CD4-positive, alpha-beta T cell treated with Interleukin-4 for 1 hour (primary cell): ENCODE data around the gene DUSP10.

ENCODE experiments used
- DNase-seq, 2 donors: peaks; one replicate each; pipeline ENCODE4 v3.0.0-alpha.2; 2020 to 2022

The DUSP10 gene

GRCh38 chr1:221762121-221762520 lies 20.2 kb upstream of the DUSP10 start:
- no peak for DNase-seq

- DNase-seq = no peak
These were observed 19.6 kb upstream of the DUSP10 start for GRCh38 chr1:221761354-221762002.

GRCh38 chr1:221760911-221761310 lies 19.0 kb upstream of the DUSP10 start:
- no peak for DNase-seq

- DNase-seq = no peak
These were observed 17.5 kb upstream of the DUSP10 start for GRCh38 chr1:221759436-221759835.

- no peak for DNase-seq
These were observed 16.6 kb upstream of the DUSP10 start for GRCh38 chr1:221758455-221758854.

DNA sequence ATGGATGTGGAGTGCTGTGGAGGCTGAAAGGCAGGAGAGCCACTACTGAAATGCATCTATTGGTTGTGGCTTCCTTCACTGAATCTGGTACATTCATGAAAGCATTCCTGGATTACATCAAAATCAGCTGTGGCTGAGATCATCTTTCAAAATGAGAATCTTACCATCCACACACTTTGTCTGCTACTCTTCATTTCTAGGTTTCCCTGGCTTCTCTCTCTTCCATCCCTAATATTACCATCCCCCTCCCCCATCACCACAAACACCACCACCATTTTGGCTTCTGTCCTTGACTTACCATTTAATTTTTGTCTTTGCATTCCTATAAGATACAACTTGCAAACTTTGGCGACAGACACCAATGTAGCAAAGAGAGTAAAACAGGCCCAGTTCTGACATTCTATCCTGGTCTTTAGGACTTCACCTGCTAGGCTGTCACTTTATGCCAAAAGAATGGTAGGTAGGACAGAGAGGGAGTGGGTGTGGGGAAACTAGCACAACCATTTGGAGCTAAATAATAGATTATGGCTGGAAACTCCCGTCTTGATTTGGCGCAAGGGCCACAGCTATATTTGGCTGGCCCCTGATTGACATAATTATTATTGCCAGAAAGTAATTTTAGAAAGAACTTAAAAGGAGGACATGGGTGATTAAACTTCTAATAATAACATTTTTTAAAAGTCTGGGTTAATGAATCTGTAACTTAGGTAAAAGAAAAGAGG lies 15.1 kb upstream of the DUSP10 start:
- no peak for DNase-seq

GRCh38 chr1:221753828-221754188 lies 11.9 kb upstream of the DUSP10 start:
- no peak for DNase-seq

DNA sequence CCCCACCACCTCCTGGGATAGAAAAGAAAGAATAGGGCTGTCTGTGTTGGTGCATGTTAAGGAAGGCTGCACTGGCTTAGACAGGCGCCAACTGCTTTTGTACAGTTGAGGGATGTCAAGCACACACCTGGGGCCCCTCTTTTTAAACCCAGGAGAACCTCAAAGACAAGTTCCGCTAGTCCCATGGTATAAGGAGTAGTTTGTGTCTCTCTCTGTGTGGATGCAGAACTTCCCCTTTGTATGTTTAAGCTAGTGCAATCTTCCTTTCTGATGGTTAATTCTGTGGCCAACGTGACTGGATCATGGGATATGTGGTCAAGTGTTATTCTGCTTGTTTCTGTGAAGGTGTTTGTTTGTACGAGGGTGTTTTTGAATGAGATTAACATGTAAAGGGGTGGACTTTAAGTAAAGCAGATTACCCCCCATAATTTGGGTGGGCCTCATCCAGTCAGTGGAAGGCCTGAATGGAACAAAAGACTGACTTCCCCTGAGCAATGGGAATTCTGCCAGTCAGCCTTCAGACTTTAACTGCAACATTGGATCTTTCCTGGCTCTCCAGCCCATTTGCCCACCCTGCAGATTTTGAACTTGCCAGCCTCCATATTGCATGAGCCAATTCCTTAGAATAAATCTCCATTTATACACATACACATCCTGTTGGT lies 9.5 kb upstream of the DUSP10 start:
- no peak for DNase-seq

DNA sequence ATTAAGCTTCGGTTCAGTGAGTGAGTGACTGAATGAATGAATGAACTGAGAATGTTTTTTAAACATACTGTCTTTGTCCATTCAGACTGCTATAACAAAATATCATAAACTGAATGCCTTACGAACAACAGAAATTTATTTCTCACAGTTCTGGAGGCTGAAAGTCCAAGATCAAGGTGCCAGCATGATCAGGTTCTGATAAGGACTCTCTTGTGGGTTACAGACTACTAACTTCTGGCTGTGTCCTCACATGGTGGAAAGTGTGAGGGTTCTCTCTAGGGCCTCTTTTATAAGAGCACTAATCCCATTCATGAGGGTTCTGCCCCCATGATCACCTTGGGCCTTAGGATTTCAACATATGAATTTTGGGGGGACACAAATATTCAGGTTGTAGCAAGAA lies 7.1 kb upstream of the DUSP10 start:
- DNase-seq = no peak

DNA sequence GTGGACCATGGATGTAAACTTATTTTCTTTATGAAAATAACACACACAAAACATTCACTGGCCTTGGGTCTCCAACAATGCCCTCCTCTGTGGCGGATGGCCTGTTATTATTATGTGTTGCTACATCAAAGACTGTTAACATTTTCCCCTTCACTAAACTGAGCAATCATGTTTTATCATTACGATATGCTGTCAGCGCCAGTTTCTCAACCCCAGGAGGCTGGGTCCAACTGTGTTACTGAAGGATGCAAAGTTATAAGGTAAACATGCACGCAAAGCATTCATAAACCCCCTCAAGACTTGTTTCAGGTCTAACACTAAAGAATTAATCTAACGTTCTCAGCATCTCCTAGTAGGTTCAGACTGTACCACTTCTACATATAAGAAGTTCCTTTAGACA lies 6.0 kb upstream of the DUSP10 start:
- DNase-seq = no peak

DNA sequence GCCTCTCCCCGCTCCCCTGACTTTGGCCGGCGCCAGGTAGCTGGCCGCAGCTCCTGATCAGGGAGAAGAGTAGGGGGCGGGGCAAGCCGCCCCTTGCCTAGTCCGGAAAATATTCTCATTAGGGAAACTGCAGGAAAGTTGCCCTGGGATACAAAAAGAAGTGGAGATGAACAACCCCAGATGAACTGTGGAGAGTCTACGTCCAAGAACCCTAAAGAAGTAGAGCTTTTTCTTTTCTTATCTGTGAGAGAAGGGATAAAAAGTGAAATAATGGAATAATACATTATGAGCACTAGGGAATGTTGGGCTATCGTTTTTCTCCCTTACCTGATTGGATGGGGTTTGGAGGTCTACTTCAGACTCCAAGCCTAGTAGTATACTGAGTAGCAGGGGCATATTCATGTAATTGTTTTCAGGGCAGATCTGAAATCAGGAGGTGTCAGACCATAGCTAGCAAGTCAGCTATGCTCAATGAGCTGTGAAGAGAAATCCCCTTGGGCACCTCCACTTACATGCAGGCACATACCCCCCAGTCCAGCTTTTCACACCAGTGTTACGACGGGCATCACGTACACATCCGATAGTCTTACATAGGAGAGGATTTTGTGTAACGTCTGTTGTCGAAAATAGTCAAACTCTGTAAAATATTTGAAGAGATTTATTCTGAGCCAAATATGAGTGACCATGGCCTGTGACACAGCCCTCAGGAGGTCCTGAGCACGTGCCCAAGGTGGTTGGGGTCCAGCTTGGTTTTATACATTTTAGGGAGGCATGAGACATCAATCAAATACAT lies 1.7 kb upstream of the DUSP10 start:
- DNase-seq = peak; percentile 31 to 44

GRCh38 chr1:221742555-221743415 lies 896 bp upstream of the DUSP10 start:
- peak; percentile 88 to 89 for DNase-seq

DNA sequence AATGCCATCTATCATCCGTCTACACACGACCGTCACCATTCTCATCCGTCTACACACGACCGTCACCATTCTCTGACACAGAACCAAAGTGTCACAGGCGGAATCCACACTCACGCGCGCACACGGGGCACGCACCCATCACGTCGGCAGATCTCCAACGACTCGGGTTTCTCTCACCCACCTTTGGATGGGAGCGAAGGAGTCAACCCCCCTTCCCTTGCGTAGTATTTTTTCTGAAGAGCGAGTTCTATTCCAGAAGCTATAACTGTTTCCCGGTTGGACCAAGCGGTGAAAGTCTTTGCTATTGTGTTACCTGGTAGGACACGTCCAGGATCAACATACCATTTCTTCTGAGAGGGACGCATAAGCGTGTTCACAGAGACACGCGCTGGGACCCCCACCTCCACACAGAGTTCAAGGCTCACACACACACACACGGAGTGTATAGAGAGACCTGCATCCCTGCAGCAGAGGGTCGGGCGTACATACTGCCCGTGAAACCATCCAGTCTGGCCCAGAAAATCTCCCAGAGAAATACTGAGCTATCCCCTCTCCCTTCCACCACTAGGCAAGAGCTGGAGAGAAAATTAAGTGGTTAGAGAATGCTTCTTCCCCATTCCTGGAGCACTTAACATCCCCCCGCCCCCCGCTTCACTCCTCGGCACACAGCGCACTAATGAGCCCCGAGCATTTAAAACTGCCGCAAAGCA lies 741 bp downstream of the DUSP10 start:
- DNase-seq = peak; percentile 26 to 48

DNA sequence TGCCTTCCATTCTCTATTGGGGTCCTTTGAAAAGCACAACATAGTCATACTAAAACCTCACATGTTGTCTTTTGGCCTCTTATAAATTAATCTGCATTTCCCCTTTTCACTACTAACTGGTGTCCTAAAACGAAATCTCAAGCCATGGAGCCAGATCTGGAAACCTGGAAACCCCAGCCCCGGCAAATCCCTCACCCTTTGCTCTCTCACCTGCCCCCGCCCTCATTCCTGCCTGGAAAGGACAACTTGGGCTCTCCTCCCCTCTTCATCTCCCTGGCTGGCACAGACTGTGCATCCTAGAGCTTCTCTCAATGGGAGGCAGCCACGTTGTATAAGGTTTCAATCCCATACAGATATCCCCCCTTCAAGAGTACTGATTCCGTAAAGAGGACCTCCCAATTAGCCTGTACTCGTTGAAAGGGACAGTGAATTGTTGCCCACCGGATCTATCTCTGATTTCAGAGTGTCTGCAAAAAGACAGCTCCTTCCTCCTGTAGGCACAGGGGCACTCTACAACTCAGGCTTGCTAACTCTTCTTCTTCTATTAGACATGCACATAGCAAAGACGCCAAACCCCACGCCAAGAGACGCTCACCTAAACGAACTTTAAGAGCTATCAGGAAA lies 1.4 kb downstream of the DUSP10 start:
- DNase-seq = no peak

GRCh38 chr1:221739677-221740025 lies 2.2 kb downstream of the DUSP10 start:
- no peak for DNase-seq

GRCh38 chr1:221739018-221739676 lies 2.7 kb downstream of the DUSP10 start:
- no peak for DNase-seq

DNA sequence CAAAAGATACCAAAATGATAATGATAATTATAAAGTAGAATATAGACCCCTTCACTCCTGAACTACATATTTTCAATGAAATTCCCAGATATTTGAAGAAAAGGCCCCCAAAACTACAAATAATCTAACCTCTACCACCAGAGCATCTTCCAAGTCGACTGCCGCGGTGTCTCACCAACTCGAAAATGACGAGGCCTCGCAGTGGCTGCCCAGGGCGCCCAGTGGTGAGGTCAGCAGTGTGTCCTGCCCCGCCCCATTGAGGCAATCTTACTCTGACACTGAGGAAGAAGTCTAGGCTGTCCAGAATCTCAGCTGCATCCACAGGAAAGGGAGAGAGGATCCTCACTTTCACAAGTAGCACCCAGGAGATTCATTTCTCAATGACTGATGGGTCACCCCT lies 5.2 kb downstream of the DUSP10 start:
- DNase-seq = no peak

DNA sequence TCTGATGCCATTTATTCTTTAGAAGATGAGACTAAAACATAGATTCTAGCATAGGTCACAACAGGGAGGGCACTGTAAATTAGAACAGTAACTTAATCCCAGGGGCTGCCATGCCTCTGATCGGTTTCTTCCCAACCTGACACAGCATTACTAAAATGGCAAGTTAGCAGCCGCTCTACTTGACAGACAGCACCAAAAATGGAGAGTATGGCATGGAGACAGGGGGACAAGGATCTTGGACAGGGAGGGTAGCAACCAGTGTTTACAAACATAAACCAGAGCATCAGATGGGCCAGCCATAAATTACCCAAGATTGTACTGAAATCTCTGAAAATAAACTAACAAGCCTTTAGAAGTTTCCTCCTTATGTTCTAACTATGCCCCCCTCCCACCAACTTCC lies 5.9 kb downstream of the DUSP10 start:
- no peak for DNase-seq

DNA sequence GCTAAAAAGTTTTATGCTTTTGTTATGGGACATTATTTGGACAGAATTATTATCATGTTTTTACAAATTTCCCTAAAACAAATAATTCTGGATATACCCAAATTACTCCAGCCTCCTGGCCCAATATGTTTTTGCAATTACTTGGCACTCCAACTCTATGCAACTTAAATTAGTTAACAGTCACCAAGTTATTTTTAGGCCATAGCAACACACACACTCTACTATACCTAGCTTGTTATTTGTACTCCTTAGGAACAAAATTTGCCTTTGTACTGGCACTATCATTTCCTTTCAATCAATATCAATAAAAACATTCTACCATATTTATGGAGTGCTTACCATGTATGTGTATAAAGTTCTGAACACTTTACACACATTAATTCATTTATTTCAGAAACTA lies 7.7 kb downstream of the DUSP10 start:
- no peak for DNase-seq

GRCh38 chr1:221732052-221732451 lies 9.8 kb downstream of the DUSP10 start:
- peak in 1 of 2 donors; percentile 38 for DNase-seq
